ENCODE data around the gene CFAP46.

GRCh38 chr10:132934953-132935352 lies 7.4 kb downstream of the CFAP46 start:
- TF ChIP-seq TSHZ2 (CRISPR knock-in tag; IDR thresholded peaks at IDR 0.05) (no peak), TCF4 (CRISPR knock-in tag; IDR thresholded peaks at IDR 0.05; ENCODE audit: borderline replicate concordance) (no peak), BACH2 (CRISPR knock-in tag; IDR thresholded peaks at IDR 0.05; ENCODE audit: borderline replicate concordance) (no peak), PPARA (CRISPR knock-in tag; IDR thresholded peaks at IDR 0.05; ENCODE audit: borderline replicate concordance) (no peak), POU6F1 (CRISPR knock-in tag; IDR thresholded peaks at IDR 0.05; ENCODE audit: borderline replicate concordance, low read depth) (no peak), ESRRG (CRISPR knock-in tag; IDR thresholded peaks at IDR 0.05) (no peak), OSR1 (CRISPR knock-in tag; IDR thresholded peaks at IDR 0.05) (no peak), ZC3H10 (CRISPR knock-in tag; IDR thresholded peaks at IDR 0.05) (no peak), GLIS3 (CRISPR knock-in tag; IDR thresholded peaks at IDR 0.05) (no peak)
- TF ChIP-seq, protein P1, sequence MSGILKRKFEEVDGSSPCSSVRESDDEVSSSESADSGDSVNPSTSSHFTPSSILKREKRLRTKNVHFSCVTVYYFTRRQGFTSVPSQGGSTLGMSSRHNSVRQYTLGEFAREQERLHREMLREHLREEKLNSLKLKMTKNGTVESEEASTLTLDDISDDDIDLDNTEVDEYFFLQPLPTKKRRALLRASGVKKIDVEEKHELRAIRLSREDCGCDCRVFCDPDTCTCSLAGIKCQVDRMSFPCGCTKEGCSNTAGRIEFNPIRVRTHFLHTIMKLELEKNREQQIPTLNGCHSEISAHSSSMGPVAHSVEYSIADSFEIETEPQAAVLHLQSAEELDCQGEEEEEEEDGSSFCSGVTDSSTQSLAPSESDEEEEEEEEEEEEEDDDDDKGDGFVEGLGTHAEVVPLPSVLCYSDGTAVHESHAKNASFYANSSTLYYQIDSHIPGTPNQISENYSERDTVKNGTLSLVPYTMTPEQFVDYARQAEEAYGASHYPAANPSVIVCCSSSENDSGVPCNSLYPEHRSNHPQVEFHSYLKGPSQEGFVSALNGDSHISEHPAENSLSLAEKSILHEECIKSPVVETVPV (CRISPR knock-in tag; IDR thresholded peaks at IDR 0.05) = no peak

Data from SK-N-SH treated with all-trans-retinoic acid at 6 μM for 48 hours (cell line).